Subcutaneous adipose tissue (tissue), 4 donors: ENCODE results near the gene CPNE1. TPM values are rescaled to one million over a fixed set of nuclear protein-coding genes. Genes with fewer than 3 reads are reported as not detected.

Experiments
- CTCF ChIP-seq: fragments of 450-650 bp; IDR thresholded peaks from one replicate; pipeline ENCODE4 v1.5.1; 2016; ENCODE audit warnings: low read depth, mild to moderate bottlenecking, control low read depth, antibody characterized with exemption, moderate library complexity
- total RNA-seq, 4 donors: library from RNA; depleted of rRNA; stranded (reverse); fragments of >200 nt; gene quantifications; one replicate each; pipeline ENCODE4 v1.1.0, GENCODE V29; 2016

Gene CPNE1
- total RNA-seq, 4 donors from 2014 or later = 50.6 to 115 (median 87.1) TPM

GRCh38 chr20:35674921-35675320 lies 10.2 kb upstream of the CPNE1 start:
- TF ChIP-seq CTCF = no peak

- no peak for TF ChIP-seq CTCF
Observed at GRCh38 chr20:35673884-35674283, 9.2 kb upstream of the CPNE1 start.

- TF ChIP-seq CTCF = no peak
Observed at GRCh38 chr20:35669681-35670080, 5.0 kb upstream of the CPNE1 start.

- TF ChIP-seq CTCF = no peak
Observed at GRCh38 chr20:35669221-35669620, 4.5 kb upstream of the CPNE1 start.

GRCh38 chr20:35665949-35666288 lies 1.2 kb upstream of the CPNE1 start:
- TF ChIP-seq CTCF = no peak

GRCh38 chr20:35663516-35664465 lies 909 bp downstream of the CPNE1 start:
- TF ChIP-seq CTCF = no peak

- TF ChIP-seq CTCF = no peak
Observed at GRCh38 chr20:35662551-35662950, 2.1 kb downstream of the CPNE1 start.
